C4-2B (cell line): ENCODE results near the gene EID1.

Experiments used
- ZFX ChIP-seq: fragments of 450-650 bp; IDR thresholded peaks from 2 replicates; pipeline ENCODE4 v1.6.1; 2017
- TF ChIP-seq, protein P1 (sequence below): fragments of 450-650 bp; conservative IDR thresholded peaks from 2 replicates; pipeline ENCODE4 v1.5.1; 2017; ENCODE audit warnings: mild to moderate bottlenecking

GRCh38 chr15:48914717-48915116 lies 36.8 kb downstream of the EID1 start:
- TF ChIP-seq, protein P1, sequence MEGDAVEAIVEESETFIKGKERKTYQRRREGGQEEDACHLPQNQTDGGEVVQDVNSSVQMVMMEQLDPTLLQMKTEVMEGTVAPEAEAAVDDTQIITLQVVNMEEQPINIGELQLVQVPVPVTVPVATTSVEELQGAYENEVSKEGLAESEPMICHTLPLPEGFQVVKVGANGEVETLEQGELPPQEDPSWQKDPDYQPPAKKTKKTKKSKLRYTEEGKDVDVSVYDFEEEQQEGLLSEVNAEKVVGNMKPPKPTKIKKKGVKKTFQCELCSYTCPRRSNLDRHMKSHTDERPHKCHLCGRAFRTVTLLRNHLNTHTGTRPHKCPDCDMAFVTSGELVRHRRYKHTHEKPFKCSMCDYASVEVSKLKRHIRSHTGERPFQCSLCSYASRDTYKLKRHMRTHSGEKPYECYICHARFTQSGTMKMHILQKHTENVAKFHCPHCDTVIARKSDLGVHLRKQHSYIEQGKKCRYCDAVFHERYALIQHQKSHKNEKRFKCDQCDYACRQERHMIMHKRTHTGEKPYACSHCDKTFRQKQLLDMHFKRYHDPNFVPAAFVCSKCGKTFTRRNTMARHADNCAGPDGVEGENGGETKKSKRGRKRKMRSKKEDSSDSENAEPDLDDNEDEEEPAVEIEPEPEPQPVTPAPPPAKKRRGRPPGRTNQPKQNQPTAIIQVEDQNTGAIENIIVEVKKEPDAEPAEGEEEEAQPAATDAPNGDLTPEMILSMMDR: 0 out of 2 replicates have a peak, but pooled peaks have one; percentile 6
- TF ChIP-seq ZFX: no peak
